Spleen (tissue), 11 donors: Measurements from ENCODE around the gene KLHL13. TPM values are rescaled to one million over a fixed set of nuclear protein-coding genes. Genes with fewer than 3 reads are reported as not detected.

Experiments used
- DNase-seq: peaks from one replicate; pipeline ENCODE4 v3.0.0-alpha.2; 2020
- H3K27ac ChIP-seq, 8 donors: fragments of 200-600 bp; sonication (generic) in 7 of 8; 1 replicate in 4 of 8; 2 replicates in 4 of 8; pipeline versions ENCODE4 v1.5.0 to v1.8.0; 2016 to 2021; ENCODE audit warnings: inconsistent platforms in 4 of 8, mild to moderate bottlenecking in 4 of 8, moderate library complexity in 1 of 8
- H3K27me3 ChIP-seq, 7 donors: fragments of 200-600 bp; sonication (generic) in 6 of 7; replicated peaks in 1 of 7; 1 replicate in 4 of 7; 2 replicates in 3 of 7; pipeline versions ENCODE4 v1.5.0 to v1.8.0; 2016 to 2021; ENCODE audit warnings: inconsistent platforms in 3 of 7, mild to moderate bottlenecking in 1 of 7
- H3K36me3 ChIP-seq, 6 donors: fragments of 200-600 bp; sonication (generic) in 5 of 6; 1 replicate in 4 of 6; 2 replicates in 2 of 6; pipeline versions ENCODE4 v1.5.0 to v1.8.0; 2016 to 2021; ENCODE audit warnings: inconsistent platforms in 2 of 6
- H3K4me1 ChIP-seq, 6 donors: fragments of 200-600 bp; sonication (generic) in 5 of 6; 1 replicate in 3 of 6; 2 replicates in 3 of 6; pipeline versions ENCODE4 v1.5.0 to v1.8.0; 2016 to 2021; ENCODE audit warnings: inconsistent platforms in 3 of 6
- H3K4me3 ChIP-seq, 8 donors: fragments of 200-600 bp; sonication (generic) in 7 of 8; 1 replicate in 4 of 8; 2 replicates in 4 of 8; pipeline versions ENCODE4 v1.5.0 to v1.8.0; 2016 to 2021; ENCODE audit warnings: inconsistent platforms in 4 of 8, mild to moderate bottlenecking in 4 of 8, moderate library complexity in 2 of 8
- H3K9me3 ChIP-seq, 8 donors: fragments of 200-600 bp; sonication (generic) in 7 of 8; 1 replicate in 4 of 8; 2 replicates in 4 of 8; pipeline versions ENCODE4 v1.5.0 to v1.8.0; 2016 to 2021; ENCODE audit warnings: inconsistent platforms in 4 of 8
- CTCF ChIP-seq, 11 experiments: fragments of 200-600 bp in 7 of 11; fragments of 450-650 bp in 4 of 11; sonication (generic) in 4 of 11; IDR thresholded peaks in 8 of 11; conservative IDR thresholded peaks in 3 of 11; 1 replicate in 7 of 11; 2 replicates in 4 of 11; pipeline versions ENCODE4 v1.4.0 to v1.8.0; 2016 to 2021; ENCODE audit warnings: antibody characterized with exemption in 11 of 11, inconsistent platforms in 4 of 11, mild to moderate bottlenecking in 1 of 11
- POLR2A ChIP-seq, 3 donors: fragments of 450-650 bp; IDR thresholded peaks; one replicate each; pipeline ENCODE4 v1.5.1; 2017; ENCODE audit warnings: antibody characterized with exemption in 3 of 3, mild to moderate bottlenecking in 1 of 3
- POLR2AphosphoS5 ChIP-seq, 3 donors: sonication (generic); formaldehyde crosslinking; IDR thresholded peaks; one replicate each; pipeline ENCODE4 v1.5.1; 2017; ENCODE audit warnings: antibody characterized with exemption in 3 of 3
- WGBS, 5 donors: extraction: QIAGEN DNeasy Blood & Tissue Kit in 3 of 5; methylation state at CpG; one replicate each; pipeline versions ENCODE4 v1.1.5 to v1.1.7; 2013 to 2018; 5-methylcytosine and 5-hydroxymethylcytosine counted together
- intact Hi-C: fragments of 100-400 bp; cut with DNase I; formaldehyde crosslinking; loops from one replicate; pipeline ENCODE4 v1.15.0; 2023; ENCODE audit warnings: low total_unique reads
- polyA plus RNA-seq, 3 donors: library from polyadenylated mRNA; stranded (reverse); fragments of 200-250 nt; gene quantifications; one replicate each; pipeline ENCODE4 v1.2.1, GENCODE V29; 2013
- total RNA-seq, 7 donors: library from RNA; depleted of rRNA in 3 of 7; stranded (reverse); fragments of >200 nt in 3 of 7; fragmentation: NEBNext Ultra II Directional in 4 of 7; extraction: Animal tissue kit (Norgen Biotek cat#: 25700) in 4 of 7; gene quantifications; one replicate each; pipeline versions ENCODE4 v1.1.0 to v1.2.1, GENCODE V29; 2016 to 2021
- donor health status: healthy with polysubstance abuse.
- donor health status: DM: no; HTN: no; CAD: no; lungs with moderate emphysema.
- donor health status: DM: no; HTN: no; CAD: no.
- donor health status: Bipolar disorder and iron deficiency.
- donor health status: healthy.
- donor health status: DM: no; HTN: no; CAD: no.
- donor health status: DM: yes; HTN: yes; CAD: no.

Gene KLHL13
- total and polyA plus RNA-seq, 10 donors, result 0.17 to 2.7 (median 1.5) TPM

- Histone ChIP-seq H3K4me1 (no peaks in the 10 kb centered on the region), H3K27me3 (no peaks in the 10 kb centered on the region), H3K27ac (no peak overlapping the region), H3K36me3 (no peaks in the 10 kb centered on the region), H3K4me3 (no peak overlapping the region), H3K9me3 (no peaks in the 10 kb centered on the region)
- intact Hi-C loops, result no loop called here
- TF ChIP-seq CTCF (IDR thresholded peaks at IDR 0.05 in 8 of 11, conservative IDR thresholded peaks at IDR 0.05 in 3 of 11) (no peak), POLR2AphosphoS5 (IDR thresholded peaks at IDR 0.05) (no peak), POLR2A (IDR thresholded peaks at IDR 0.05) (no peak)
- 48 to 95% (median 79%) methylated on average over 1 of the region's 1 CpG for WGBS, 5 donors
- no peak for DNase-seq
Observed at GRCh38 chrX:117977526-117977925, 139.1 kb downstream of the KLHL13 start.

- TF ChIP-seq POLR2AphosphoS5 (IDR thresholded peaks at IDR 0.05) (no peak), CTCF (IDR thresholded peaks at IDR 0.05 in 8 of 11, conservative IDR thresholded peaks at IDR 0.05 in 3 of 11) (no peak), POLR2A (IDR thresholded peaks at IDR 0.05) (no peak)
- no peak overlapping the region for H3K4me3 ChIP-seq
Observed at GRCh38 chrX:117973110-117973807, 143.4 kb downstream of the KLHL13 start.

DNA sequence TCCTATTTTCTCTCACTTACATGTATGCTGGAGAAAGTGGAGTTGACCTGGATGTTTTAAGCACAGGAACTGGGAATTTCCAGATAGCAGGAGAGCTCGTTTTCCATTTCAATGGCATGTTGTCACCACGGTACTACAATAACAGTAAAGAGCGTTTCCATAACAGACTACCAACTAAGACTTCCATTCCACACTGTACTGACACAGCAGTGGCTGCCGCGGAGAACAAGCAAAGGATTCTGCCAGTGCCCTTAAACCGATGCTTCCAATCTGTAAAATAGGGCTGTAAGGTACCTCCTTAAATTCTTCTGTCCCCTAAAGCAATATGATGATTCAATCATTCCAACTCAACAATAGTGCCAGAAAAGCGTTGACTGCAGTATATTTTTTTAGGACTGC lies 143.9 kb downstream of the KLHL13 start:
- H3K27ac ChIP-seq, result no peak overlapping the region
- H3K4me1 ChIP-seq, result no peaks in the 10 kb centered on the region
- 48 to 76% (median 68%) methylated on average over 7 of the region's 7 CpGs for WGBS, 5 donors
- intact Hi-C loops, result no loop called here
- no peaks in the 10 kb centered on the region for H3K27me3 ChIP-seq
- no peaks in the 10 kb centered on the region for H3K9me3 ChIP-seq
- H3K4me3 ChIP-seq, result no peak overlapping the region
- TF ChIP-seq POLR2AphosphoS5 (IDR thresholded peaks at IDR 0.05) (no peak), CTCF (IDR thresholded peaks at IDR 0.05 in 8 of 11, conservative IDR thresholded peaks at IDR 0.05 in 3 of 11) (no peak), POLR2A (IDR thresholded peaks at IDR 0.05) (no peak)
- DNase-seq, result no peak
- H3K36me3 ChIP-seq, result no peaks in the 10 kb centered on the region

More at GRCh38 chrX:117973110-117973807, 143.4 kb downstream of the KLHL13 start:
- H3K36me3 ChIP-seq, result no peaks in the 10 kb centered on the region
- intact Hi-C loops, result no loop called here
- H3K4me1 ChIP-seq, result no peaks in the 10 kb centered on the region
- no peak for DNase-seq
- 48 to 83% (median 73%) methylated on average over 4 of the region's 4 CpGs for WGBS, 5 donors
- no peak overlapping the region for H3K27ac ChIP-seq
- H3K9me3 ChIP-seq, result no peaks in the 10 kb centered on the region
- H3K27me3 ChIP-seq, result no peaks in the 10 kb centered on the region

- H3K4me3 ChIP-seq, result no peak overlapping the region
- WGBS, 5 donors, result 50 to 88% (median 85%) methylated on average over 2 of the region's 2 CpGs
- H3K27ac ChIP-seq, result no peak overlapping the region
- intact Hi-C loops, result no loop called here
- DNase-seq, result no peak
- H3K9me3 ChIP-seq, result no peaks in the 10 kb centered on the region
- H3K36me3 ChIP-seq, result no peaks in the 10 kb centered on the region
- TF ChIP-seq POLR2A (IDR thresholded peaks at IDR 0.05) (no peak), POLR2AphosphoS5 (IDR thresholded peaks at IDR 0.05) (no peak), CTCF (IDR thresholded peaks at IDR 0.05 in 8 of 11, conservative IDR thresholded peaks at IDR 0.05 in 3 of 11) (no peak)
- H3K27me3 ChIP-seq, result no peaks in the 10 kb centered on the region
- H3K4me1 ChIP-seq, result no peaks in the 10 kb centered on the region
Observed at GRCh38 chrX:117969782-117970181, 146.8 kb downstream of the KLHL13 start.
